B cell (primary cell): ENCODE results near the gene FRMD4A. TPM values are rescaled to one million over a fixed set of nuclear protein-coding genes. Genes with fewer than 3 reads are reported as not detected.

Experiments
- ATAC-seq: fragments of 200-7000 bp; cut with Tn5 transposase; one replicate; pipeline ENCODE4 v1.10.0; 2021; ENCODE audit warnings: low read depth, mild to moderate bottlenecking, moderate number of reproducible peaks, moderate library complexity
- CTCF ChIA-PET: fragments of 350-600 bp; sonication (Branson Sonifier 250); formaldehyde crosslinking; loops from one replicate; lab custom pipeline; 2021; ENCODE audit warnings: antibody characterized with exemption, inconsistent platforms; lab: Charles Lee
- POLR2A ChIA-PET: fragments of 350-600 bp; sonication (Branson Sonifier 250); formaldehyde crosslinking; loops from one replicate; lab custom pipeline; 2021; ENCODE audit warnings: antibody characterized with exemption; lab: Charles Lee
- DNase-seq: peaks from one replicate; pipeline ENCODE4 v3.0.0; 2013
- H2AFZ ChIP-seq: 2 replicates; pipeline ENCODE4 v1.6.1; 2012; ENCODE audit warnings: mild to moderate bottlenecking, low read depth, low read length; ENCODE audit not compliant: insufficient read depth, poor library complexity, severe bottlenecking
- H3K27ac ChIP-seq, 2 donors: 1 replicate in 1 of 2; 2 replicates in 1 of 2; pipeline ENCODE4 v1.5.1; 2012 to 2013; ENCODE audit warnings: low read length in 2 of 2, mild to moderate bottlenecking in 2 of 2, moderate library complexity in 1 of 2
- H3K27me3 ChIP-seq, 4 experiments: fragments of 200-600 bp in 1 of 4; sonication (generic) in 1 of 4; replicated peaks in 1 of 4; 1 replicate in 2 of 4; 2 replicates in 2 of 4; pipeline versions ENCODE4 v1.6.1 to v1.7.0; 2013 to 2016; ENCODE audit warnings: low read length in 3 of 4, mild to moderate bottlenecking in 2 of 4, mixed read lengths in 1 of 4, moderate library complexity in 1 of 4; ENCODE audit not compliant: insufficient read depth in 4 of 4, control insufficient read depth in 3 of 4; ENCODE audit errors: control extremely low read depth in 1 of 4
- H3K36me3 ChIP-seq, 2 experiments: replicated peaks in 1 of 2; 1 replicate in 1 of 2; 2 replicates in 1 of 2; pipeline versions ENCODE4 v1.6.1 to v1.7.1; 2013; ENCODE audit warnings: low read length in 1 of 2; ENCODE audit not compliant: insufficient read depth in 2 of 2, control insufficient read depth in 1 of 2; ENCODE audit errors: control extremely low read depth in 1 of 2, extremely low read depth in 1 of 2
- H3K4me1 ChIP-seq, 2 donors: fragments of 200-600 bp in 1 of 2; sonication (generic) in 1 of 2; 1 replicate in 1 of 2; 2 replicates in 1 of 2; pipeline versions ENCODE4 v1.5.1 to v1.6.1; 2013 to 2017; ENCODE audit warnings: low read length in 2 of 2; ENCODE audit not compliant: control insufficient read depth in 2 of 2, insufficient read depth in 2 of 2
- H3K4me2 ChIP-seq: replicated peaks from 2 replicates; pipeline ENCODE3; 2012; ENCODE audit warnings: mild to moderate bottlenecking, low read depth, low read length; ENCODE audit not compliant: poor library complexity, severe bottlenecking
- H3K4me3 ChIP-seq, 5 experiments: fragments of 200-600 bp in 1 of 5; sonication (generic) in 1 of 5; 1 replicate in 3 of 5; 2 replicates in 2 of 5; pipeline versions ENCODE4 v1.5.1 to v1.7.0; 2011 to 2016; ENCODE audit warnings: low read length in 4 of 5, mild to moderate bottlenecking in 4 of 5, low read depth in 2 of 5, control low read depth in 1 of 5, moderate library complexity in 1 of 5; ENCODE audit not compliant: insufficient read depth in 1 of 5; ENCODE audit errors: control extremely low read depth in 1 of 5, extremely low read depth in 1 of 5
- H3K79me2 ChIP-seq: fragments of 200-600 bp; sonication (generic); one replicate; pipeline ENCODE4 v1.6.0; 2016; ENCODE audit warnings: low read length; ENCODE audit not compliant: control insufficient read depth, insufficient read depth
- H3K9ac ChIP-seq: fragments of 200-600 bp; sonication (generic); 2 replicates; pipeline ENCODE4 v1.6.1; 2017; ENCODE audit warnings: mild to moderate bottlenecking, low read length, moderate library complexity
- H3K9me3 ChIP-seq, 3 donors: one replicate each; pipeline versions ENCODE4 v1.6.1 to v1.7.1; 2013; ENCODE audit warnings: low read length in 2 of 3; ENCODE audit not compliant: control insufficient read depth in 2 of 3, insufficient read depth in 1 of 3; ENCODE audit errors: control extremely low read depth in 1 of 3
- H4K20me1 ChIP-seq: 2 replicates; pipeline ENCODE4 v1.6.0; 2012; ENCODE audit warnings: mild to moderate bottlenecking, low read length; ENCODE audit not compliant: insufficient read depth, control insufficient read depth, poor library complexity, severe bottlenecking
- H3K27ac Mint-ChIP-seq: one replicate; pipeline ENCODE4 v1.8.0; 2021; ENCODE audit warnings: mixed read lengths
- H3K27me3 Mint-ChIP-seq: one replicate; pipeline ENCODE4 v1.8.0; 2021; ENCODE audit warnings: mixed read lengths
- H3K4me1 Mint-ChIP-seq: one replicate; pipeline ENCODE4 v1.8.0; 2021; ENCODE audit warnings: mixed read lengths
- H3K4me3 Mint-ChIP-seq: one replicate; pipeline ENCODE4 v1.8.0; 2021; ENCODE audit warnings: mixed read lengths
- H3K9me3 Mint-ChIP-seq: one replicate; pipeline ENCODE4 v1.8.0; 2022; ENCODE audit warnings: mixed read lengths; ENCODE audit not compliant: insufficient read depth
- EZH2 ChIP-seq: IDR thresholded peaks from 2 replicates; pipeline ENCODE4 v1.6.1; 2012; ENCODE audit warnings: borderline replicate concordance, low read depth, mild to moderate bottlenecking, moderate library complexity, low read length; ENCODE audit not compliant: insufficient read depth, poor library complexity, severe bottlenecking
- WGBS: methylation state at CpG from one replicate; pipeline ENCODE4 v1.1.5; 2013; ENCODE audit warnings: missing lambda C conversion rate; ENCODE audit not compliant: insufficient coverage; 5-methylcytosine and 5-hydroxymethylcytosine counted together
- intact Hi-C: fragments of 100-400 bp; cut with micrococcal nuclease; formaldehyde crosslinking; loops from one replicate; pipeline ENCODE4 v1.10.0; 2022
- polyA plus RNA-seq: library from polyadenylated mRNA; depleted of rRNA; stranded (reverse); fragments of >200 nt; gene quantifications from 2 replicates; pipeline ENCODE4 v1.2.3, GENCODE V29; 2012
- total RNA-seq, 2 donors: library from RNA; stranded (reverse); fragments of 120-200 nt in 1 of 2; gene quantifications; 1 replicate in 1 of 2; 2 replicates in 1 of 2; pipeline versions ENCODE4 v1.2.3 to v1.2.4, GENCODE V29; 2013 to 2022
- TF ChIP-seq, protein P1 (sequence below): fragments of 200-600 bp; IDR thresholded peaks from one replicate; pipeline ENCODE4 v1.8.0; 2022; ENCODE audit warnings: antibody characterized with exemption, mild to moderate bottlenecking

The FRMD4A gene
- total and polyA plus RNA-seq, 2 donors (not counting 1 experiment from before 2014, with no cell fraction given): 0.76 to 3.4 TPM

DNA sequence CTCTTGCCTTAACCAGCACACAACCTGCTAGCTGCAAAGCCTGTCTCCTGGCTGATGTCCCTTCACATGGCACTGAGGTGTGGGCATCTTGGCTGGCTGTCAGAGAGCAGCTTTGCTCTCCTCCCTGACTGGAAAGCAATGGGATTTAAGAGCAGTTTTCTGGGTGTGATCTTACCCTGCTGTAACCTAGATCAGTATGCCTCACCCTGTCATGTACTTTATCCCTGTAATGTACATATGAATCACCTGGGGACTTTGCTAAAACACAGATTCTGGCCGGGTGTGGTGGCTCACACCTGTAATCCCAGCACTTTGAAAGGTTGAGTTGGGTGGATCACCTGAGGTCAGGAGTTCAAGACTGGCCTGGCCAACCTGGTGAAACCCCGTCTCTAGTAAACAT is 209.9 kb downstream of the FRMD4A start:
- H3K4me2 ChIP-seq: no peak overlapping the region
- no peak overlapping the region for H3K4me3 ChIP-seq
- intact Hi-C loops: no loop called here
- ATAC-seq (no peak), DNase-seq (no peak)
- no peaks in the 10 kb centered on the region for H3K9me3 ChIP-seq
- no peak overlapping the region for H3K9ac ChIP-seq
- no peaks in the 10 kb centered on the region for H3K79me2 ChIP-seq
- no peaks in the 10 kb centered on the region for H3K9me3 Mint-ChIP-seq
- peaks cover 11% of the 10 kb centered on the region for H3K4me1 Mint-ChIP-seq
- TF ChIP-seq, protein P1, sequence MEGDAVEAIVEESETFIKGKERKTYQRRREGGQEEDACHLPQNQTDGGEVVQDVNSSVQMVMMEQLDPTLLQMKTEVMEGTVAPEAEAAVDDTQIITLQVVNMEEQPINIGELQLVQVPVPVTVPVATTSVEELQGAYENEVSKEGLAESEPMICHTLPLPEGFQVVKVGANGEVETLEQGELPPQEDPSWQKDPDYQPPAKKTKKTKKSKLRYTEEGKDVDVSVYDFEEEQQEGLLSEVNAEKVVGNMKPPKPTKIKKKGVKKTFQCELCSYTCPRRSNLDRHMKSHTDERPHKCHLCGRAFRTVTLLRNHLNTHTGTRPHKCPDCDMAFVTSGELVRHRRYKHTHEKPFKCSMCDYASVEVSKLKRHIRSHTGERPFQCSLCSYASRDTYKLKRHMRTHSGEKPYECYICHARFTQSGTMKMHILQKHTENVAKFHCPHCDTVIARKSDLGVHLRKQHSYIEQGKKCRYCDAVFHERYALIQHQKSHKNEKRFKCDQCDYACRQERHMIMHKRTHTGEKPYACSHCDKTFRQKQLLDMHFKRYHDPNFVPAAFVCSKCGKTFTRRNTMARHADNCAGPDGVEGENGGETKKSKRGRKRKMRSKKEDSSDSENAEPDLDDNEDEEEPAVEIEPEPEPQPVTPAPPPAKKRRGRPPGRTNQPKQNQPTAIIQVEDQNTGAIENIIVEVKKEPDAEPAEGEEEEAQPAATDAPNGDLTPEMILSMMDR: no peak
- no peak for TF ChIP-seq EZH2
- no peak overlapping the region for H2AFZ ChIP-seq
- H3K27me3 ChIP-seq: no peaks in the 10 kb centered on the region
- H4K20me1 ChIP-seq: no peaks in the 10 kb centered on the region
- no peaks in the 10 kb centered on the region for H3K36me3 ChIP-seq
- 94% methylated on average over 2 of the region's 2 CpGs for WGBS
- CTCF ChIA-PET: no interaction called here
- no peaks in the 10 kb centered on the region for H3K4me1 ChIP-seq
- POLR2A ChIA-PET: no interaction called here
- H3K27ac ChIP-seq: no peak overlapping the region
- no peak overlapping the region for H3K4me3 Mint-ChIP-seq
- H3K27me3 Mint-ChIP-seq: peaks cover 4% of the 10 kb centered on the region
- H3K27ac Mint-ChIP-seq: no peak overlapping the region

DNA sequence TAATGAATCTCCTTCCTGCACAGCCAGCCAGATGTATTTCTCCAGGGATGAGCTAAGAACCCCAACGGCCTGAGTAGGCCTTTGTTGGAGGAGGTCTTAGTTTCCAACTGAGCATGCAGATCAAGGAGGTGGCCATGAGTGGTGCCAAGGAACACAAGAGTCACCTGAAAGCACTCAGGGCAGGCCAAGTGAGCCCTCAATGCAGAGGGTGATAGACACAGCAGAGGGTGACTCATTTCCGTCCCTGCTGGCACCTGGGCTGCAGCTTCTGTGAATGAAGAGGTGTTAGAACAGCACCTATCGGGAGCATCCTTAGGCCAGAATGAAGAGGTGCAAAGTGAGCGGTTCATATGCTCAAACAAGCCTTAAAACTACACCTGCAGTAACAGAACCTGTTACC is 211.8 kb downstream of the FRMD4A start:
- Histone ChIP-seq H4K20me1 (no peaks in the 10 kb centered on the region), H3K36me3 (no peaks in the 10 kb centered on the region), H2AFZ (no peak overlapping the region), H3K4me3 (no peak overlapping the region), H3K4me1 (no peaks in the 10 kb centered on the region), H3K27ac (no peak overlapping the region), H3K27me3 (peaks cover 0 to 4% (median 0%) of the 10 kb centered on the region in 4 experiments), H3K9ac (no peak overlapping the region), H3K9me3 (no peaks in the 10 kb centered on the region), H3K79me2 (no peaks in the 10 kb centered on the region), H3K4me2 (no peak overlapping the region)
- no peak overlapping the region for H3K27ac Mint-ChIP-seq
- WGBS: 100% methylated on average over 2 of the region's 4 CpGs
- ATAC-seq (no peak), DNase-seq (no peak)
- peaks cover 16% of the 10 kb centered on the region for H3K4me1 Mint-ChIP-seq
- TF ChIP-seq, protein P1: no peak
- no peak for TF ChIP-seq EZH2
- ChIA-PET POLR2A (no interaction called here), CTCF (no interaction called here)
- no peak overlapping the region for H3K4me3 Mint-ChIP-seq
- intact Hi-C loops: no loop called here
- H3K27me3 Mint-ChIP-seq: no peaks in the 10 kb centered on the region
- no peaks in the 10 kb centered on the region for H3K9me3 Mint-ChIP-seq
